Neural cell (in vitro differentiated cells): Measurements from ENCODE around the gene BCL2L11. TPM values are rescaled to one million over a fixed set of nuclear protein-coding genes. Genes with fewer than 3 reads are reported as not detected.

Source experiments
- H2AFZ ChIP-seq: fragments of 200-600, 300-800 bp; sonication (generic), shearing (Covaris generic); 2 replicates; pipeline ENCODE4 v1.6.0; 2014; ENCODE audit warnings: low read depth, mild to moderate bottlenecking, antibody characterized with exemption, low read length, moderate library complexity
- H3F3A ChIP-seq: fragments of 200-600 bp; shearing (Covaris generic); 2 replicates; pipeline ENCODE4 v1.6.1; 2016; ENCODE audit warnings: mild to moderate bottlenecking, moderate library complexity, mixed read lengths, antibody characterized with exemption, low read length; ENCODE audit not compliant: insufficient read depth, poor library complexity, severe bottlenecking
- H3K27ac ChIP-seq: fragments of 200-600, 300-800 bp; sonication (generic), shearing (Covaris generic); 2 replicates; pipeline ENCODE4 v1.5.1; 2014; ENCODE audit warnings: mild to moderate bottlenecking, low read length, moderate library complexity
- H3K27me3 ChIP-seq: fragments of 300-800, 200-600 bp; sonication (generic), shearing (Covaris generic); 2 replicates; pipeline ENCODE4 v1.6.0; 2014; ENCODE audit warnings: mild to moderate bottlenecking, low read depth, low read length, moderate library complexity; ENCODE audit not compliant: insufficient read depth
- H3K36me3 ChIP-seq: fragments of 300-800, 200-600 bp; sonication (generic), shearing (Covaris generic); 2 replicates; pipeline ENCODE4 v1.5.1; 2014; ENCODE audit warnings: mild to moderate bottlenecking, antibody characterized with exemption, low read length, moderate library complexity; ENCODE audit not compliant: insufficient read depth
- H3K4me2 ChIP-seq: fragments of 300-800, 200-600 bp; sonication (generic), shearing (Covaris generic); 2 replicates; pipeline ENCODE4 v1.6.0; 2014; ENCODE audit warnings: mild to moderate bottlenecking, low read length
- H3K4me3 ChIP-seq: fragments of 300-800, 200-600 bp; sonication (generic), shearing (Covaris generic); 2 replicates; pipeline ENCODE4 v1.5.1; 2014; ENCODE audit warnings: mild to moderate bottlenecking, low read length, moderate library complexity
- H3K79me2 ChIP-seq: fragments of 200-600 bp; shearing (Covaris generic); replicated peaks from 2 replicates; pipeline ENCODE4 v1.6.0; 2014; ENCODE audit warnings: mild to moderate bottlenecking, low read length, moderate library complexity; ENCODE audit not compliant: insufficient read depth
- H3K9ac ChIP-seq: fragments of 300-800, 200-600 bp; sonication (generic), shearing (Covaris generic); 2 replicates; pipeline ENCODE4 v1.6.1; 2016; ENCODE audit warnings: mild to moderate bottlenecking, low read length, mixed read lengths
- H3K9me2 ChIP-seq: fragments of 200-600 bp; shearing (Covaris generic); 2 replicates; pipeline ENCODE4 v1.6.1; 2016; ENCODE audit warnings: mild to moderate bottlenecking, low read length, mixed read lengths; ENCODE audit not compliant: insufficient read depth
- H3K9me3 ChIP-seq: fragments of 200-600, 300-800 bp; sonication (generic), shearing (Covaris generic); 2 replicates; pipeline ENCODE4 v1.6.1; 2016; ENCODE audit warnings: mild to moderate bottlenecking, mixed run types, low read length, moderate library complexity, mixed read lengths
- H4K20me1 ChIP-seq: fragments of 200-600 bp; shearing (Covaris generic); 2 replicates; pipeline ENCODE4 v1.6.1; 2016; ENCODE audit warnings: mild to moderate bottlenecking, mixed run types; ENCODE audit not compliant: insufficient read depth
- CTCF ChIP-seq: fragments of 450-650 bp; IDR thresholded peaks from 2 replicates; pipeline ENCODE4 v1.5.1; 2014; ENCODE audit warnings: antibody characterized with exemption, mild to moderate bottlenecking, moderate library complexity; ENCODE audit not compliant: poor library complexity, severe bottlenecking
- EP300 ChIP-seq: fragments of 450-650 bp; conservative IDR thresholded peaks from 2 replicates; pipeline ENCODE4 v1.6.1; 2014; ENCODE audit warnings: antibody characterized with exemption, mild to moderate bottlenecking, moderate library complexity; ENCODE audit not compliant: poor library complexity, severe bottlenecking
- EZH2 ChIP-seq: fragments of 200-600, 300-800 bp; shearing (Covaris generic), sonication (generic); IDR thresholded peaks from 2 replicates; pipeline ENCODE4 v1.6.1; 2014; ENCODE audit warnings: antibody characterized with exemption, low read length, borderline replicate concordance, mild to moderate bottlenecking; ENCODE audit not compliant: insufficient read depth, poor library complexity, severe bottlenecking
- MXI1 ChIP-seq: fragments of 450-650 bp; conservative IDR thresholded peaks from 2 replicates; pipeline ENCODE4 v1.6.1; 2014; ENCODE audit warnings: antibody characterized with exemption, mild to moderate bottlenecking; ENCODE audit not compliant: poor library complexity, severe bottlenecking
- POLR2AphosphoS5 ChIP-seq: IDR thresholded peaks from 2 replicates; pipeline ENCODE4 v1.6.1; 2012
- RAD21 ChIP-seq: fragments of 450-650 bp; conservative IDR thresholded peaks from 2 replicates; pipeline ENCODE4 v1.6.1; 2014; ENCODE audit warnings: antibody characterized with exemption, mild to moderate bottlenecking, moderate library complexity
- REST ChIP-seq: IDR thresholded peaks from 2 replicates; pipeline ENCODE4 v1.6.1; 2012; ENCODE audit warnings: borderline replicate concordance
- SMC3 ChIP-seq: fragments of 450-650 bp; conservative IDR thresholded peaks from 2 replicates; pipeline ENCODE4 v1.6.1; 2014; ENCODE audit warnings: antibody characterized with exemption, mild to moderate bottlenecking, moderate library complexity; ENCODE audit not compliant: poor library complexity
- TAF1 ChIP-seq: IDR thresholded peaks from 2 replicates; pipeline ENCODE4 v1.6.1; 2012; ENCODE audit warnings: low read depth
- polyA plus RNA-seq: library from polyadenylated mRNA; depleted of rRNA; stranded (reverse); fragments of >200 nt; gene quantifications from 2 replicates; pipeline ENCODE4 v1.2.3, GENCODE V29; 2014

BCL2L11 gene
- polyA plus RNA-seq, 1 donor from 2014 or later, result 2.6 TPM

GRCh38 chr2:111094691-111095090, 26.0 kb upstream of the BCL2L11 start:
- Histone ChIP-seq H3K27me3 (no peaks in the 10 kb centered on the region), H3K36me3 (no peaks in the 10 kb centered on the region), H3K4me3 (no peak overlapping the region), H3K4me2 (no peak overlapping the region), H3K79me2 (no peaks in the 10 kb centered on the region), H3K9me3 (no peaks in the 10 kb centered on the region), H3K9ac (no peak overlapping the region), H3F3A (no peaks in the 10 kb centered on the region), H3K9me2 (no peaks in the 10 kb centered on the region), H2AFZ (no peak overlapping the region), H4K20me1 (no peaks in the 10 kb centered on the region), H3K27ac (no peak overlapping the region)
- TF ChIP-seq EZH2 (no peak), TAF1 (no peak), EP300 (no peak), MXI1 (no peak), SMC3 (no peak), RAD21 (no peak), CTCF (no peak), REST (no peak), POLR2AphosphoS5 (no peak)

- Histone ChIP-seq H3K9ac (no peak overlapping the region), H3K9me2 (no peaks in the 10 kb centered on the region), H3K4me3 (no peak overlapping the region), H3K36me3 (no peaks in the 10 kb centered on the region), H3K4me2 (no peak overlapping the region), H3K79me2 (no peaks in the 10 kb centered on the region), H3K27ac (no peak overlapping the region), H3K27me3 (no peaks in the 10 kb centered on the region), H3K9me3 (no peaks in the 10 kb centered on the region), H3F3A (no peaks in the 10 kb centered on the region), H4K20me1 (no peaks in the 10 kb centered on the region), H2AFZ (no peak overlapping the region)
- TF ChIP-seq EZH2 (no peak), REST (no peak), RAD21 (no peak), CTCF (no peak), SMC3 (no peak), TAF1 (no peak), EP300 (no peak), POLR2AphosphoS5 (no peak), MXI1 (no peak)
Observed at GRCh38 chr2:111095434-111095833, 25.3 kb upstream of the BCL2L11 start.
